Glomerular endothelial cell (primary cell): Measurements from ENCODE around the gene GOSR2. TPM values are rescaled to one million over a fixed set of nuclear protein-coding genes. Genes with fewer than 3 reads are reported as not detected.

Experiments used
- DNase-seq: peaks from one replicate; pipeline ENCODE4 v3.0.0-alpha.2; 2011; ENCODE audit warnings: low read depth, low spot score; ENCODE audit errors: extremely low read depth
- total RNA-seq: library from RNA; depleted of rRNA; stranded (reverse); fragments of >200 nt; gene quantifications from 2 replicates; pipeline ENCODE4 v1.2.3, GENCODE V29; 2015

The GOSR2 gene
- 38.9 and 44.5 TPM in 2 replicates for total RNA-seq

DNA sequence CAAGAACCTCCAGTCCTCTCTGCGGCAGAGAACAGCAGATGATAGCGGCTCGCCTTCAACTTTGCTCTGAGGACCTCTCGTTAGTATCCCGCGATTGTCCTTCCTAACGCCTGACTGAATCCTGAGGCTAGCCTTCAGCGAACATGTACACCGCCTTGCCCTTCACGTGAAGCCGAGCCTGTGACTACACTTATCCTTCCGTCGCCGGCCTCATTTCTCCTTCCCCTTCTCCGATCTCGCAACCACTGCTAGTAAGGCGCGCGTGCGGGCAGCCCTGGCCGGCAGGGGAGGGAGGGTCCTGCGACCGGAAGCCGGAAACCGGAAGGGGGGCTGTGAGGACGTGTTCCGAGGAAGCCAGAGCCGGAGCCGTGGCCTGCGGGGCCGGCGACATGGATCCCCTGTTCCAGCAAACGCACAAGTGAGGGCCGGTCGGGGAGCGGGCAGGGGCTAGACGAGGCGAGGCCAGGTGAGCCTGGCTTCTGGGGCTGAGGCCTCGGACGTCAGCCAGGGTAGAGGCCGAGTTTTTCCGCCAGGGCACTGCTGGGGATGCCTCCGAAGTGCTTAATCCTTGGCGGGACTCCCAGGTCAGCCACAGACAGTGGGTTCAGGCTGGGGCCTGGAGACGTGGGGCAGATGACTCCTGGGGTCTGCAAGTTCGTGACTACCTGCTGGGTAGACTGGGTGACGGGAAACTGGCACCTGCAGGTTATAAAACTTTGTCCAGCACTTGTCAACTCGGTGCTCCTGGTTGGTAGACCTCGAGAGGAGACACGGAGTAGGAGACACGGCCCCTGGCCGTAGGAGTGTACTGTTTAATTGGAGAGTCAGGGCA lies at the start of gene GOSR2:
TSS of gene GOSR2 (plus strand) at position 357 of the 832 bp plus-strand sequence. CDS start at position 390, 33 bp downstream.
- no peak for DNase-seq

GRCh38 chr17:46873941-46874645 lies 48.9 kb upstream of the GOSR2 start:
- DNase-seq: no peak

GRCh38 chr17:46874906-46875305 lies 48.1 kb upstream of the GOSR2 start:
- DNase-seq: no peak

GRCh38 chr17:46875849-46876352 lies 47.1 kb upstream of the GOSR2 start:
- no peak for DNase-seq

DNA sequence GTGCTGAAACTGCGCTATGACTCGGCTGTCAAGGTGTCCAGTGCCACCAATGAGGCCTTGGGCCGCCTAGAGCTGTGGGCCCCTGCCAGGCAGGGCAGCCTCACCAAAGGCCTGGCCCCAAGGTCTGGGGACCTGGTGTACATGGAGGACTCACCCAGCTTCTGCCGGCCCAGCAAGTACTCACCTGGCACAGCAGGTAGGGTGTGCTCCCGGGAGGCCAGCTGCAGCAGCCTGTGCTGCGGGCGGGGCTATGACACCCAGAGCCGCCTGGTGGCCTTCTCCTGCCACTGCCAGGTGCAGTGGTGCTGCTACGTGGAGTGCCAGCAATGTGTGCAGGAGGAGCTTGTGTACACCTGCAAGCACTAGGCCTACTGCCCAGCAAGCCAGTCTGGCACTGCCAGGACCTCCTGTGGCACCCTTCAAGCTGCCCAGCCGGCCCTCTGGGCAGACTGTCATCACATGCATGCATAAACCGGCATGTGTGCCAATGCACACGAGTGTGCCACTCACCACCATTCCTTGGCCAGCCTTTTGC lies 46.5 kb upstream of the GOSR2 start:
- DNase-seq: no peak

GRCh38 chr17:46876926-46877325 lies 46.0 kb upstream of the GOSR2 start:
- DNase-seq: no peak

DNA sequence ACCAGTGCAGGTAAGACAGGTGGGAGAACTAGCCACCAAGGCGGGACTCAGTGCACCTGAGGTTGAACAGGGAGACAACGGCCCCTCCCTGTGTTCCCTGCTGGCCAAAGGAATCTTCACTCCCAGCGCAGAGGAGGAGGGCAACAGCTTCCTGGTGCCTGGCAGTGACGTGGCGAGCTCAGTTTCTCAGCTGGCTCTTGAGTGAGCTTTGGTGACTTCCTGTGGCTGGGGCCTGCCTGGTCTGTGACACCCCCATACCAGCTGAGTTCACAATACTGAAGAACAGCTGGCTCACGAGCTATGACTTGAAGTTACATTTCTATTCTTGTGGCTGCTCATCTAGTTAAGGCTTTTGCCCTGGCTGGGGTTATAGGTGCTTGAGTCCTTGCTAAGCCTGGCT lies 45.5 kb upstream of the GOSR2 start:
- no peak for DNase-seq

- no peak for DNase-seq
Measured at GRCh38 chr17:46878055-46878454, 44.9 kb upstream of the GOSR2 start.

- no peak for DNase-seq
Measured at GRCh38 chr17:46879101-46879500, 43.9 kb upstream of the GOSR2 start.

- DNase-seq: no peak
Measured at GRCh38 chr17:46881015-46881414, 41.9 kb upstream of the GOSR2 start.

DNA sequence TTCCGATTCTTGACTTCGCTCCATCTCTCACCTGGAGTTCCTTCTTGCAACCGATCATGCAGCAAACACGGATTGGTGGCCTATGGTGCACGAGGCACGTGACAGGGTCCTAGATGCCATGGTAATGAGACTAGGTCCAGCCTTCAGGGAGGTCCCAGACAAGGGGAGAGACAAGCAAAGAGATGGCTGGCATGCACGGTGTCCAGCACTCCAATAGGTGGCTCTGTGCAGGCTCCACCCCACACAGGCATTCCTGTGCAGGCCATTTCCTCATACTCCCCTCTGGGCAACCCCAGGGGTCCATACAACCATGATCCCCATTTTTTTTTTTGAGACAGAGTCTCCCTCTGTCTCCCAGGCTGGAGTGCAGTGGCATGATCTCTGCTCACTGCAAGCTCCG lies 40.3 kb upstream of the GOSR2 start:
- no peak for DNase-seq

- no peak for DNase-seq
Measured at GRCh38 chr17:46883871-46884520, 39.0 kb upstream of the GOSR2 start.

- no peak for DNase-seq
Measured at GRCh38 chr17:46884552-46884951, 38.4 kb upstream of the GOSR2 start.

- DNase-seq: no peak
Measured at GRCh38 chr17:46885415-46886309, 37.3 kb upstream of the GOSR2 start.

DNA sequence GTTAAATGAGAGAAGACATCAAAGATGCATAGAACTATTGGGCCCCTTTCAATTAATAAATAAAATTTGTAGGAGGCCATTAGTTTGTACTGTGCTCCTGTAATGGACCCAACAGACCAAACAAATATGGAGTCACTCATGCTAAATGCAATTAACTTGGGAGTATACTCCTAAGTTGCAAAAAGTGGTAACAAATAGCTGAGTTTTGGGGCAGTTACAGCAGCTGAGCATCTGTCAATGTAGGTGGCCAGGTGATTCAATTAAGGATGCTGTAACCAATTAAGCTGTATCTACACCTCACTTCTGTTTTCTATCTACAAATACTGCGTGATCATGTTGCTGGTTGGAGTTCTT lies 36.7 kb upstream of the GOSR2 start:
- DNase-seq: no peak

DNA sequence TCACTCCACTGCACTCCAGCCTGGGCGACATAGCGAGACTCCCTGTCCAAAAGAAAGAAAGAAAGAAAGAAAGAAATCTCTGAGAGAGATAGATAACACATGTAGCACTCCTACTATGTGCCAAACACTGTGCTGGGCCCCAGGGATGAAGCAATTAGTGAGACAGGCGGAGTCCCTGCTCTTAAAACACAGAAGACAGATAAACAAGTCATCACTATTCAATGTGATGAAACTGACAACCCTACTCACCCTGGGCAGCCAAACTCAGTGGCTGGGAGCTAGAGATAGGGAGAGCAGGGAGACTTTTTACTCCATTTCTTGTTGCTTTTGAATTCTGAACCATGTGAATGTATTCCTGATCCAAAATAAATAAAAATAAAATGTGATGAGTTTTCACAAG lies 35.2 kb upstream of the GOSR2 start:
- DNase-seq: no peak

DNA sequence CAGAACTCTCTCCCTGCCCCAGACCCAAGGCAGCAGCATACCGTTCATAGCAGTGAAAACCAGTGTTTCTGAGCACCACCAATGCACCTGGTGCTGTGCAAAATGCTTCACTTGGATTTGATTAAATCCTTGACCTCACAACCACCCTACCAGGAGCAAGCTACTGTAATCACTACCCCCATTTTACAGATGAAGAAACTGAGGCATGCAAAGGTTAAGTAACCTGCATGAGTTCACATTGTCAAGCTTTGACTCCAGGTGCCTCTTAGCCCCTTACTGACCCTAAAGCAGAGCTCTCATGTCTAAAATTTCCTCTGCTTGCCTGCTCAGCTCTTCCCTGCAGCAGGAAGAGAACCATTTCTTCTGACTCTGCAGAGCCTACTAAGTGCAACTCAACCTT lies 34.2 kb upstream of the GOSR2 start:
- DNase-seq: no peak

DNA sequence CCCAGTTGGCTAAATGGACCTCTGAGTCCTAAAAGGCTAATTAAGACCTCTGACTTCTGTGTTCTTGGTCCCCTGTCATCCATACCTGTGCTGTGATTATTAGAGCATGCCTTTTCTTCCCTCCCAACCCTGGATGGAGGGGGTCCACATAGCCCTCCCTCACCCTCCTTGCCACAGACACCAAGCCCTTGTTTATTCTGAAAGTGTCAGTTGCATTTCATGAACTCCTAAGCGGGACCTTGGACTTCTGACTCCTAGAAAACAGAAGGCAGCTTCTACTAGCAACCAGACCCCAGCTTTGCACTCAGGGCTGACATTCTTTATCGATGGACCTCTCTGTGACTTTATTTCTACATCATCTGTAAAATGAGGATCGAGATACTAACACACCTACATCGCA lies 33.4 kb upstream of the GOSR2 start:
- DNase-seq: no peak

DNA sequence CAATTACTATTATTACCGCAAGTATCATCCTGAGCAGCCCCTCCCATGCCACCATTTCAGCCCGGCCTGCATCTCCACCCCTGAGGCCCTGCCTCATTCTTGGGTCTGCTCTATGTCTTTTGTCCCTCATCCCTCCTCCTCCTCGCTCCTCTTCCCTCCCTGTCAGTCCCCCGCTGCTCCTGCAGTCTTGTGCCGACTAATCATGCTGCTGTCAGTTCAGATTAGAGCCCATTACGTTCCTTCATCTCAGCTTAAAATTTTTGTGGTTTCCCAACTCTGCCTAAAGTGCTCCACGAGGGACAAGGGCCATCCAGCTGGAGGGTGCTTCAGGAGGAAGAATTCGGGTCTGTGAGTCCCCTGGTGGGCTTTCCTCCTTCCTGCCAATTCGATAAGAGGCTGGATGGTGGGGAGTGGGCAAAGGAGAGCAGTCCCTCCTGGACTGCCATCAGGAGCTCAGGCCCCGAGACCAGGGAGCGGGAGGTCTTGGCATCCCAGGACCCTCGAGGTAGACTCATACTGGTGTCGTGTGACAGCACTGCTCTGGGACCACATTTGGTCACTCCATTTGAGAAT lies 32.9 kb upstream of the GOSR2 start:
- DNase-seq: no peak

- DNase-seq: no peak
Measured at GRCh38 chr17:46890638-46891037, 32.3 kb upstream of the GOSR2 start.
